A673 (cell line): Measurements from ENCODE around the gene TRMT61A.

Experiments used
- EZH2 ChIP-seq: fragments of 200-600 bp; sonication (generic); IDR thresholded peaks from 2 replicates; pipeline ENCODE4 v1.6.1; 2017; ENCODE audit warnings: borderline replicate concordance, low read depth, mild to moderate bottlenecking, mixed read lengths, antibody characterized with exemption, low read length; ENCODE audit not compliant: poor library complexity, severe bottlenecking
- TF ChIP-seq, protein P1 (sequence below): fragments of 300-800, 200-600 bp; sonication (generic); conservative IDR thresholded peaks from 2 replicates; pipeline ENCODE4 v1.5.1; 2017; ENCODE audit warnings: low read depth, mild to moderate bottlenecking, antibody characterized with exemption, low read length, moderate library complexity, mixed read lengths

DNA sequence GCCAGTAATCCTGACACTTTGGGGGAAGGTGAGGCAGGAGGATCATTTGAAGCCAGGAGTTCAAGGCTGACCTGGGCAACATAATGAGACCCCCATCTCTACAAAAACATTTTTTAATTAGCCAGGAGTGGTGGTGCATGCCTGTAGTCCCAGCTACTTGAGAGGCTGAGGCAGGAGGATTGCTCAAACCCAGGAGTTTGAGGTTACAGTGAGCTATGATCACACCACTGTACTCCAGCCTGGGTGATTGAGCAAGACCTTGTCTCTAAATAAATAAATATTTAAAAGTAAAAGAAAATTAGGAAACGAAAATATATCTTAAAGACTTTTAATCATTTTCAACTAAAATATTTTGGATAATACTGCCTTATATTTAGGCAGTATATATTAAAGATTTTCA lies 32.2 kb upstream of the TRMT61A start:
- TF ChIP-seq, protein P1, sequence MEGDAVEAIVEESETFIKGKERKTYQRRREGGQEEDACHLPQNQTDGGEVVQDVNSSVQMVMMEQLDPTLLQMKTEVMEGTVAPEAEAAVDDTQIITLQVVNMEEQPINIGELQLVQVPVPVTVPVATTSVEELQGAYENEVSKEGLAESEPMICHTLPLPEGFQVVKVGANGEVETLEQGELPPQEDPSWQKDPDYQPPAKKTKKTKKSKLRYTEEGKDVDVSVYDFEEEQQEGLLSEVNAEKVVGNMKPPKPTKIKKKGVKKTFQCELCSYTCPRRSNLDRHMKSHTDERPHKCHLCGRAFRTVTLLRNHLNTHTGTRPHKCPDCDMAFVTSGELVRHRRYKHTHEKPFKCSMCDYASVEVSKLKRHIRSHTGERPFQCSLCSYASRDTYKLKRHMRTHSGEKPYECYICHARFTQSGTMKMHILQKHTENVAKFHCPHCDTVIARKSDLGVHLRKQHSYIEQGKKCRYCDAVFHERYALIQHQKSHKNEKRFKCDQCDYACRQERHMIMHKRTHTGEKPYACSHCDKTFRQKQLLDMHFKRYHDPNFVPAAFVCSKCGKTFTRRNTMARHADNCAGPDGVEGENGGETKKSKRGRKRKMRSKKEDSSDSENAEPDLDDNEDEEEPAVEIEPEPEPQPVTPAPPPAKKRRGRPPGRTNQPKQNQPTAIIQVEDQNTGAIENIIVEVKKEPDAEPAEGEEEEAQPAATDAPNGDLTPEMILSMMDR: no peak
- no peak for TF ChIP-seq EZH2
